Measurements from ENCODE around the gene CD6.

DNA sequence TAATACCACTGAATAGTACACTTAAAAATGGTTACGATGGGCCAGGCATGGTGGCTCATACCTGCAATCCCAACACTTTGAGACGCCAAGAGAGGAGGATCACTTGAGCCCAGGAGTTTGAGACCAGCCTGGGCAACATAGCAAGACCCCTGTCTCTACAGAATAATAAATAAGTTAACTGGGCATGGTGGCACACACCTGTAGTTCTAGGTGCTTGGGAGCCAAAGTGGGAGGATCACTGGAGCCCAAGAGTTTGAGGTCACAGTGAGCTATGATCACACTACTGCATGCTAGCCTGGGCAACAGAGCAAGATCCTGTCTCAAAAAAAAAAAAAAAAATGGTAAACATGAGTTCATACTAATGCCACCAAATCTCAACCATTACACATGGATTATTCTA, 61.3 kb downstream of the CD6 start:
- TF ChIP-seq, protein P1, sequence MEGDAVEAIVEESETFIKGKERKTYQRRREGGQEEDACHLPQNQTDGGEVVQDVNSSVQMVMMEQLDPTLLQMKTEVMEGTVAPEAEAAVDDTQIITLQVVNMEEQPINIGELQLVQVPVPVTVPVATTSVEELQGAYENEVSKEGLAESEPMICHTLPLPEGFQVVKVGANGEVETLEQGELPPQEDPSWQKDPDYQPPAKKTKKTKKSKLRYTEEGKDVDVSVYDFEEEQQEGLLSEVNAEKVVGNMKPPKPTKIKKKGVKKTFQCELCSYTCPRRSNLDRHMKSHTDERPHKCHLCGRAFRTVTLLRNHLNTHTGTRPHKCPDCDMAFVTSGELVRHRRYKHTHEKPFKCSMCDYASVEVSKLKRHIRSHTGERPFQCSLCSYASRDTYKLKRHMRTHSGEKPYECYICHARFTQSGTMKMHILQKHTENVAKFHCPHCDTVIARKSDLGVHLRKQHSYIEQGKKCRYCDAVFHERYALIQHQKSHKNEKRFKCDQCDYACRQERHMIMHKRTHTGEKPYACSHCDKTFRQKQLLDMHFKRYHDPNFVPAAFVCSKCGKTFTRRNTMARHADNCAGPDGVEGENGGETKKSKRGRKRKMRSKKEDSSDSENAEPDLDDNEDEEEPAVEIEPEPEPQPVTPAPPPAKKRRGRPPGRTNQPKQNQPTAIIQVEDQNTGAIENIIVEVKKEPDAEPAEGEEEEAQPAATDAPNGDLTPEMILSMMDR (IDR thresholded peaks at IDR 0.05), result no peak
- TF ChIP-seq EZH2 (IDR thresholded peaks at IDR 0.05), result no peak
